NCI-H526 treated with DMSO at 0.1 percent for 48 hours (cell line): ENCODE data around the gene DPEP2NB.
"Not testable (repeated sequence)": the region's sequence is repeated elsewhere in the genome, so short reads cannot be mapped to it uniquely, and the experiment has no call there.

Source experiments
- DNase-seq: peaks from one replicate; lab custom pipeline; 2025; lab: John Stamatoyannopoulos, UW

Gene DPEP2NB

GRCh38 chr16:68013440-68013839 lies 2.3 kb downstream of the DPEP2NB start:
- DNase-seq, result no peak

- DNase-seq, result not testable (repeated sequence)
Observed at GRCh38 chr16:68009872-68010271, 5.8 kb downstream of the DPEP2NB start.

GRCh38 chr16:68009157-68009735 lies 6.5 kb downstream of the DPEP2NB start:
- DNase-seq, result no peak

- no peak for DNase-seq
Observed at GRCh38 chr16:68005786-68006286, 9.9 kb downstream of the DPEP2NB start.

GRCh38 chr16:68005211-68005610 lies 10.5 kb downstream of the DPEP2NB start:
- no peak for DNase-seq

- no peak for DNase-seq
Observed at GRCh38 chr16:68003031-68003430, 12.7 kb downstream of the DPEP2NB start.

GRCh38 chr16:68000450-68000849 lies 15.3 kb downstream of the DPEP2NB start:
- DNase-seq, result no peak

GRCh38 chr16:67999985-68000384 lies 15.7 kb downstream of the DPEP2NB start:
- DNase-seq, result no peak

GRCh38 chr16:67998779-67999688 lies 16.7 kb downstream of the DPEP2NB start, which contains the start of gene DPEP2:
Gene DPEP2, minus strand, starts transcription at chr16:67999484. Its CDS starts 6,272 bp downstream, at chr16:67993212.
- not testable (repeated sequence) for DNase-seq

GRCh38 chr16:67998231-67998778 lies 17.4 kb downstream of the DPEP2NB start:
- DNase-seq, result not testable (repeated sequence)

- no peak for DNase-seq
Observed at GRCh38 chr16:67996666-67997065, 19.0 kb downstream of the DPEP2NB start.

GRCh38 chr16:67995423-67995822 lies 20.3 kb downstream of the DPEP2NB start:
- DNase-seq, result no peak

GRCh38 chr16:67994040-67994408 lies 21.7 kb downstream of the DPEP2NB start:
- DNase-seq, result not testable (repeated sequence)

GRCh38 chr16:67993207-67994039 lies 22.3 kb downstream of the DPEP2NB start:
- peak; percentile 5 for DNase-seq

GRCh38 chr16:67992661-67993206 lies 23.0 kb downstream of the DPEP2NB start:
- DNase-seq, result no peak

- DNase-seq, result no peak
Observed at GRCh38 chr16:67990018-67990386, 25.7 kb downstream of the DPEP2NB start.

GRCh38 chr16:67989322-67990017 lies 26.2 kb downstream of the DPEP2NB start:
- no peak for DNase-seq

GRCh38 chr16:67988675-67989074 lies 27.0 kb downstream of the DPEP2NB start:
- no peak for DNase-seq

- no peak for DNase-seq
Observed at GRCh38 chr16:67987460-67988160, 28.1 kb downstream of the DPEP2NB start.

GRCh38 chr16:67986949-67987348 lies 28.8 kb downstream of the DPEP2NB start:
- no peak for DNase-seq
